GM12892 (cell line): ENCODE results near the gene SCRN1.

Source experiments
- POLR2A ChIP-seq: IDR thresholded peaks from 2 replicates; pipeline ENCODE4 v1.6.1; 2011; ENCODE audit warnings: low read depth, low read length, control low read depth
- POLR2AphosphoS5 ChIP-seq: IDR thresholded peaks from 2 replicates; pipeline ENCODE4 v1.6.1; 2011; ENCODE audit warnings: low read depth, low read length, control low read depth
- TAF1 ChIP-seq: IDR thresholded peaks from 2 replicates; pipeline ENCODE4 v1.6.1; 2011; ENCODE audit warnings: low read depth, mild to moderate bottlenecking, control low read depth, low read length, borderline replicate concordance

DNA sequence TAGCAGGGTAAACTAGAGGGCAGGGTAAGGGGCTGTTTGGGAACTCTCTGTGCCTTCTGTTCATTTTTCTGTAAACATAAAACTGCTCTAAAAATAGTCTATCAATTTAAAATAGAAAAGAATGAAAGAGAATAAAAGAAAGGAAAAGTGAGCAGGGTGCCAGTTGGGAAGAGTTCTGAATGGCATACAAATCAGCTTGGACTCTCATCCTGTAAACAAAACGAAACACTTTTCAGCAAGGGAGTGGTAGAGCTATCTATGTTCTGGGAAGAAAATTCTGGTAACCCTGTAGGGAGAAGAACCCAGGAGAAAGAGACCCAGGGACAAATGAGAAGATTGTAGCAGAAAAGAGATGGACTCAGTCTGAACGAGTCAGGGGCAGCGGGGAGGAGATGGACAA, 24.6 kb downstream of the SCRN1 start:
- TF ChIP-seq POLR2AphosphoS5 = no peak
- TF ChIP-seq POLR2A = no peak
- no peak for TF ChIP-seq TAF1
